MM.1S (cell line): Measurements from ENCODE around the gene ZSWIM4.

Experiments
- CTCF ChIP-seq: fragments of 300-600 bp; sonication (generic); IDR thresholded peaks from 2 replicates; pipeline ENCODE4 v1.5.1; 2016; ENCODE audit warnings: antibody characterized with exemption, low read length, mixed read lengths
- EZH2 ChIP-seq: fragments of 300-600 bp; sonication (generic); optimal IDR thresholded peaks from 2 replicates; pipeline ENCODE3; 2017; ENCODE audit warnings: low read depth, mild to moderate bottlenecking, antibody characterized with exemption, low read length, mixed read lengths
- EZH2phosphoT487 ChIP-seq: fragments of 300-600 bp; sonication (generic); IDR thresholded peaks from 2 replicates; pipeline ENCODE4 v1.6.1; 2018; ENCODE audit warnings: antibody characterized with exemption, low read length

- TF ChIP-seq EZH2phosphoT487: no peak
- no peak for TF ChIP-seq EZH2
- TF ChIP-seq CTCF: no peak
Measured at GRCh38 chr19:13814550-13814949, 19.3 kb downstream of the ZSWIM4 start.
